ENCODE results near the gene RAB36. TPM values are rescaled to one million over a fixed set of nuclear protein-coding genes. Genes with fewer than 3 reads are reported as not detected.

Gene RAB36
- polyA plus RNA-seq, 1 donor from 2014 or later = 3.2 TPM

DNA sequence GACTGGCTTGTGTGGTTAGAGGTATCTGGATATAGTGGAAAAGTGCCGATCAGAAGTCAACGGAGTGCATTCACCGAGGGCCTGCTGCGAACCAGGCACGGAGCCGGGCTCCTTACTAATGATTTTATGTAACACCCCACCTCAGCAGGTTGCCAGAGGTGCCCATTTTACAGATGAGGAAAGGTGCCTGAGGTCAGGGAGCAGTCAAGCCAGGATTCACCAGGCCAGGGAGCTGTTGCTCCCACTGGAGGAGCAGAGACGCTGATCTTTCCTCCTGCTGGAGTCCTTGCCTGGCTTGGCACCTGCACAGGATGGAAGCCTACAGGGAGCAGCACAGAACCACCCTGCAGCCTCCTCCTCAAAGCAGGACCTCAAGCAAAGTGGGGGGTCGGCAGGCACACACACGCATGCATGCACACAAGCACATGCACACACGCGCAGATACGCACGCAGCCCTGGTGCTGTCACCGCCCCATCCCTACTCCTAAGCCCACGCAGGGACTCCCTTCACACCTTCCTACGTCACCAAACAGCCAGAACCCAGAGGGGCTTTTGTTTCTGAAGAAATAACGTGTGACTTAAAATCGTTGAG lies 19.7 kb upstream of the RAB36 start:
- no peaks in the 10 kb centered on the region for H3K79me2 ChIP-seq (replicated peaks; ENCODE audit: insufficient read depth, low read length)
- H3K4me2 ChIP-seq (ENCODE audit: low read length) = no peak overlapping the region
- H3K27ac ChIP-seq (ENCODE audit: low read length) = no peak overlapping the region
- H3F3A ChIP-seq (ENCODE audit: insufficient read depth, low read length, poor library complexity, severe bottlenecking) = no peaks in the 10 kb centered on the region
- no peaks in the 10 kb centered on the region for H3K9me3 ChIP-seq (ENCODE audit: low read length)
- no peaks in the 10 kb centered on the region for H3K36me3 ChIP-seq (ENCODE audit: insufficient read depth, low read length)
- TF ChIP-seq SMC3 (conservative IDR thresholded peaks at IDR 0.05; ENCODE audit: poor library complexity) = no peak
- TF ChIP-seq EP300 (conservative IDR thresholded peaks at IDR 0.05; ENCODE audit: poor library complexity, severe bottlenecking) = no peak
- no peak for TF ChIP-seq TAF1 (IDR thresholded peaks at IDR 0.05; ENCODE audit: low read depth)
- no peak for TF ChIP-seq EZH2 (IDR thresholded peaks at IDR 0.05; ENCODE audit: borderline replicate concordance, insufficient read depth, low read length, poor library complexity, severe bottlenecking)
- TF ChIP-seq, protein P1, sequence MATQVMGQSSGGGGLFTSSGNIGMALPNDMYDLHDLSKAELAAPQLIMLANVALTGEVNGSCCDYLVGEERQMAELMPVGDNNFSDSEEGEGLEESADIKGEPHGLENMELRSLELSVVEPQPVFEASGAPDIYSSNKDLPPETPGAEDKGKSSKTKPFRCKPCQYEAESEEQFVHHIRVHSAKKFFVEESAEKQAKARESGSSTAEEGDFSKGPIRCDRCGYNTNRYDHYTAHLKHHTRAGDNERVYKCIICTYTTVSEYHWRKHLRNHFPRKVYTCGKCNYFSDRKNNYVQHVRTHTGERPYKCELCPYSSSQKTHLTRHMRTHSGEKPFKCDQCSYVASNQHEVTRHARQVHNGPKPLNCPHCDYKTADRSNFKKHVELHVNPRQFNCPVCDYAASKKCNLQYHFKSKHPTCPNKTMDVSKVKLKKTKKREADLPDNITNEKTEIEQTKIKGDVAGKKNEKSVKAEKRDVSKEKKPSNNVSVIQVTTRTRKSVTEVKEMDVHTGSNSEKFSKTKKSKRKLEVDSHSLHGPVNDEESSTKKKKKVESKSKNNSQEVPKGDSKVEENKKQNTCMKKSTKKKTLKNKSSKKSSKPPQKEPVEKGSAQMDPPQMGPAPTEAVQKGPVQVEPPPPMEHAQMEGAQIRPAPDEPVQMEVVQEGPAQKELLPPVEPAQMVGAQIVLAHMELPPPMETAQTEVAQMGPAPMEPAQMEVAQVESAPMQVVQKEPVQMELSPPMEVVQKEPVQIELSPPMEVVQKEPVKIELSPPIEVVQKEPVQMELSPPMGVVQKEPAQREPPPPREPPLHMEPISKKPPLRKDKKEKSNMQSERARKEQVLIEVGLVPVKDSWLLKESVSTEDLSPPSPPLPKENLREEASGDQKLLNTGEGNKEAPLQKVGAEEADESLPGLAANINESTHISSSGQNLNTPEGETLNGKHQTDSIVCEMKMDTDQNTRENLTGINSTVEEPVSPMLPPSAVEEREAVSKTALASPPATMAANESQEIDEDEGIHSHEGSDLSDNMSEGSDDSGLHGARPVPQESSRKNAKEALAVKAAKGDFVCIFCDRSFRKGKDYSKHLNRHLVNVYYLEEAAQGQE (IDR thresholded peaks at IDR 0.05; ENCODE audit: borderline replicate concordance) = no peak
- TF ChIP-seq MXI1 (conservative IDR thresholded peaks at IDR 0.05; ENCODE audit: poor library complexity, severe bottlenecking) = no peak
- TF ChIP-seq, protein P2, sequence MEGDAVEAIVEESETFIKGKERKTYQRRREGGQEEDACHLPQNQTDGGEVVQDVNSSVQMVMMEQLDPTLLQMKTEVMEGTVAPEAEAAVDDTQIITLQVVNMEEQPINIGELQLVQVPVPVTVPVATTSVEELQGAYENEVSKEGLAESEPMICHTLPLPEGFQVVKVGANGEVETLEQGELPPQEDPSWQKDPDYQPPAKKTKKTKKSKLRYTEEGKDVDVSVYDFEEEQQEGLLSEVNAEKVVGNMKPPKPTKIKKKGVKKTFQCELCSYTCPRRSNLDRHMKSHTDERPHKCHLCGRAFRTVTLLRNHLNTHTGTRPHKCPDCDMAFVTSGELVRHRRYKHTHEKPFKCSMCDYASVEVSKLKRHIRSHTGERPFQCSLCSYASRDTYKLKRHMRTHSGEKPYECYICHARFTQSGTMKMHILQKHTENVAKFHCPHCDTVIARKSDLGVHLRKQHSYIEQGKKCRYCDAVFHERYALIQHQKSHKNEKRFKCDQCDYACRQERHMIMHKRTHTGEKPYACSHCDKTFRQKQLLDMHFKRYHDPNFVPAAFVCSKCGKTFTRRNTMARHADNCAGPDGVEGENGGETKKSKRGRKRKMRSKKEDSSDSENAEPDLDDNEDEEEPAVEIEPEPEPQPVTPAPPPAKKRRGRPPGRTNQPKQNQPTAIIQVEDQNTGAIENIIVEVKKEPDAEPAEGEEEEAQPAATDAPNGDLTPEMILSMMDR (IDR thresholded peaks at IDR 0.05; ENCODE audit: poor library complexity, severe bottlenecking) = no peak
- TF ChIP-seq POLR2AphosphoS5 (IDR thresholded peaks at IDR 0.05) = no peak
- TF ChIP-seq RAD21 (conservative IDR thresholded peaks at IDR 0.05) = no peak
- no peaks in the 10 kb centered on the region for H3K27me3 ChIP-seq (ENCODE audit: insufficient read depth, low read depth, low read length)
- no peaks in the 10 kb centered on the region for H3K9me2 ChIP-seq (ENCODE audit: insufficient read depth, low read length)
- H3K4me3 ChIP-seq (ENCODE audit: low read length) = no peak overlapping the region
- no peak overlapping the region for H3K9ac ChIP-seq (ENCODE audit: low read length)
- no peak overlapping the region for H2AFZ ChIP-seq (ENCODE audit: low read depth, low read length)
- H4K20me1 ChIP-seq (ENCODE audit: insufficient read depth) = no peaks in the 10 kb centered on the region

DNA sequence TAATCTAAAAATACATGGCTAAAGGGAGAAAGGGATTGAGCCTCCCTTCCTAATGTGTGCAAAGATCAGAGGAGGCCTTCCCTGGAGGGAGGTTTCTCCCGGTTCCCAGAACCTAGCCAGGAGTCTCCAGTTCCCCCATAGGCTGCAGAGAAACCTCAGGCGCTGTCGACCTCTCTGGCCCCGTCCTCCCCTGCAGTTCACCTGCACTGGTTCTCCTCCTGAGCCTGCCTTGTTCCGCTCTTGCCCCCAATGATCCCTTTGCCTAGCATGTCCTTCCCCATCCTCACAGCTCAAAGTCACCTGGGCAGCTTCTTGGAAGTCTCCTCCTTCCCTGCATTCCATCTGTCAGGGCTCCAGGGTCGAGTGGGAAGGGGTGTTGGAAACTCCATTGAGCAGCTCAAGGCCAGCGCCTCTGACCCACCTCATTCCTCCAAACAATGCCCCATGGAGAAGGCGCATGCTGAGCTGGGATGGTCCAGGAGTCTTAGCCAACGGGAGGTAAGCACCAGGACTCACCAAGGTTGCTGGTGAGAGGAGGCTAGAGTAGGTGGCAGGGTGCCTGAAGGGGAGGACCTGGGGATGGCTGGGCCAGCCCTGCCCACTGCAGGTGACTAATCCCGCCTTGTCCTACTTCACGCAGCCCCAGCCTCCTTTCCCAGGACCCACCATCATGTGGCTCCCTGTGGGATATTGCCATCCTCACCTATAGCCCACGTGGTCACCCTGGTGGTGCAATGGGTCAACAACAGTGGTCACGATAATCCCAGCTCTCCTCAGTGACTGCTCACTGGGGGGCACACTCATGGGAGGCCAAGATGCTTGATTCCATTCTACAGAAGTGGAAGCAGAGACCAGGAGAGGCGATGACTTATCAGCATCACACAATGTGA lies 18.9 kb upstream of the RAB36 start:
- Histone ChIP-seq H3K27me3 (ENCODE audit: insufficient read depth, low read depth, low read length) (no peaks in the 10 kb centered on the region), H3K9me2 (ENCODE audit: insufficient read depth, low read length) (no peaks in the 10 kb centered on the region), H3K9me3 (ENCODE audit: low read length) (no peaks in the 10 kb centered on the region), H3K4me3 (ENCODE audit: low read length) (no peak overlapping the region), H2AFZ (ENCODE audit: low read depth, low read length) (no peak overlapping the region), H3K4me2 (ENCODE audit: low read length) (no peak overlapping the region), H4K20me1 (ENCODE audit: insufficient read depth) (no peaks in the 10 kb centered on the region), H3K79me2 (replicated peaks; ENCODE audit: insufficient read depth, low read length) (no peaks in the 10 kb centered on the region), H3K27ac (ENCODE audit: low read length) (no peak overlapping the region), H3K9ac (ENCODE audit: low read length) (no peak overlapping the region), H3F3A (ENCODE audit: insufficient read depth, low read length, poor library complexity, severe bottlenecking) (no peaks in the 10 kb centered on the region), H3K36me3 (ENCODE audit: insufficient read depth, low read length) (no peaks in the 10 kb centered on the region)
- no peak for TF ChIP-seq TAF1 (IDR thresholded peaks at IDR 0.05; ENCODE audit: low read depth)
- TF ChIP-seq SMC3 (conservative IDR thresholded peaks at IDR 0.05; ENCODE audit: poor library complexity) = no peak
- TF ChIP-seq POLR2AphosphoS5 (IDR thresholded peaks at IDR 0.05) = no peak
- TF ChIP-seq RAD21 (conservative IDR thresholded peaks at IDR 0.05) = no peak
- TF ChIP-seq EZH2 (IDR thresholded peaks at IDR 0.05; ENCODE audit: borderline replicate concordance, insufficient read depth, low read length, poor library complexity, severe bottlenecking) = no peak
- TF ChIP-seq, protein P2 (IDR thresholded peaks at IDR 0.05; ENCODE audit: poor library complexity, severe bottlenecking) = no peak
- TF ChIP-seq EP300 (conservative IDR thresholded peaks at IDR 0.05; ENCODE audit: poor library complexity, severe bottlenecking) = no peak
- no peak for TF ChIP-seq MXI1 (conservative IDR thresholded peaks at IDR 0.05; ENCODE audit: poor library complexity, severe bottlenecking)
- TF ChIP-seq, protein P1 (IDR thresholded peaks at IDR 0.05; ENCODE audit: borderline replicate concordance) = no peak

All from neural cell (in vitro differentiated cells).